ENCODE results near the gene CREB1. TPM values are rescaled to one million over a fixed set of nuclear protein-coding genes. Genes with fewer than 3 reads are reported as not detected.

CREB1 gene
- total and polyA plus RNA-seq, 9 of the 15 experiments (the other 6 are each of a cell fraction or from before 2014, with no cell fraction given): 8.9 to 51.3 (median 19.5) TPM

DNA sequence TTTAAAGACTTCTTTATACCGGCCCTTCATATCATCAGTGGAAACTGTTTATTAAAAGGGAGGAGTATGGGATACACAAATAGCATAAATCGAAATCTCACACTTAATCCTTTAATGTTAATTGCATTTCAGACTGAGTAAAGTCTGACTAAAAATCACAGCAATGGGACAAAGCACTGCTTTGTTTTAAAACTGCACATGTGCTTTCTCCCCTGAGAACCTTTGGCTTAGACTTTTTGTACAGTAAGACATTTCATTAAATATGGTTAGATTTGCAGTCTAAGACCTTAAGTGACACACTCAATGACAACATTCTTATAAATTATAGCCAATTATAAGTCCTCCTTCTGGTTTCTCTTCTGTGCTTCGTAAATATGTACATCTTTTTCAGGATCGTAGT is 83.0 kb downstream of the CREB1 start (continued):
- TF ChIP-seq MYC (IDR thresholded peaks at IDR 0.05; ENCODE audit: low read depth, low read length) (no peak), MYC (CRISPR knock-in tag; IDR thresholded peaks at IDR 0.05; ENCODE audit: borderline replicate concordance, low read depth) (no peak)

DNA sequence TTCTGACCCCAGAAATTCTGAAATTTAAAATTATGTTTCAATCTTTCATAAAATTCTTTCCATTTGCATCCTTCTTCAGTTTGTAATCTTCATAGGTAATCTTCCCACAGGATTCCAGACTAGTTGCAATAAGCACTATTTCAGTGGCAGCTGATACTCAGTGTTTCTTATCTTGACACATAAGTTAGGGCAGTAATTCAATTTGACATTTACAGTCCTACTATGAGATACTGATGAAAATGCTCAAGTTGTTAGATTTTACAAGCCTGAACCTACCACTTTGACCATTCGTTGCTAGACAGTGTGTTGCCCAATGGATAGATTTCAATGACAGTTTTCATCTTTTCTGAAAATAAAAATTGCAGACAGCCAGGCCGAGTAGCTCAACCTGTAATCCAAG is 85.1 kb downstream of the CREB1 start:
- BruUV-seq (replicated peaks): no TSS peak
- no peak for ATAC-seq
- Histone ChIP-seq H3K4me3 (no peak overlapping the region), H3K27me3 (ENCODE audit: control insufficient read depth in 2 of 2, insufficient read depth in 2 of 2, low read length in 2 of 2) (no peaks in the 10 kb centered on the region), H3K27ac (ENCODE audit: extremely low read depth, low read depth, low read length) (no peak overlapping the region), H3K9ac (ENCODE audit: insufficient read depth in 1 of 2, low read depth in 2 of 2, low read length in 2 of 2) (no peak overlapping the region), H4K20me1 (replicated peaks; ENCODE audit: control insufficient read depth, insufficient read depth, low read length) (no peaks in the 10 kb centered on the region), H3K79me2 (ENCODE audit: control insufficient read depth, insufficient read depth, low read length) (no peaks in the 10 kb centered on the region), H3K9me1 (ENCODE audit: control insufficient read depth, insufficient read depth, low read length) (no peaks in the 10 kb centered on the region), H3K4me1 (replicated peaks in 1 of 2; ENCODE audit: control insufficient read depth in 2 of 2, insufficient read depth in 2 of 2, low read length in 2 of 2) (no peaks in the 10 kb centered on the region), H3K4me2 (ENCODE audit: insufficient read depth, low read length) (no peak overlapping the region), H3K36me3 (ENCODE audit: control insufficient read depth, insufficient read depth, low read length) (peaks cover 51% of the 10 kb centered on the region; the same call in 2 of the 3 replicates), H2AFZ (ENCODE audit: low read depth, low read length) (no peak overlapping the region), H3K9me3 (replicated peaks; ENCODE audit: control insufficient read depth, insufficient read depth, low read depth, low read length) (no peaks in the 10 kb centered on the region)
- ChIA-PET CTCF (ENCODE audit: low intra/inter-chr PET ratio) (no interaction called here), POLR2A (no interaction called here)
- in situ Hi-C loops (cut with MboI): no loop called here
- no peak for DNase-seq (ENCODE audit: extremely low read depth in 1 of 4, low spot score in 3 of 4)
- TF ChIP-seq TAL1 (IDR thresholded peaks at IDR 0.05) (no peak), NEUROD1 (IDR thresholded peaks at IDR 0.05; ENCODE audit: borderline replicate concordance, low read depth, low read length, partially characterized antibody) (no peak), ZNF445 (CRISPR knock-in tag; IDR thresholded peaks at IDR 0.05; ENCODE audit: low read depth) (no peak), POLR2B (IDR thresholded peaks at IDR 0.05; ENCODE audit: low read depth, partially characterized antibody) (no peak), MEIS2 (IDR thresholded peaks at IDR 0.05; ENCODE audit: partially characterized antibody) (peak; percentile 53), ZNF24 (IDR thresholded peaks at IDR 0.05) (no peak)
- TF ChIP-seq, protein P1, sequence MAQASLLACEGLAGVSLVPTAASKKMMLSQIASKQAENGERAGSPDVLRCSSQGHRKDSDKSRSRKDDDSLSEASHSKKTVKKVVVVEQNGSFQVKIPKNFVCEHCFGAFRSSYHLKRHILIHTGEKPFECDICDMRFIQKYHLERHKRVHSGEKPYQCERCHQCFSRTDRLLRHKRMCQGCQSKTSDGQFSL (CRISPR knock-in tag; IDR thresholded peaks at IDR 0.05): no peak
- TF ChIP-seq, protein P1 (tag; IDR thresholded peaks at IDR 0.05): no peak
- intact Hi-C loops (cut with micrococcal nuclease): no loop called here
- 74% methylated on average over 2 of the region's 2 CpGs for WGBS (ENCODE audit: insufficient coverage, low coverage, missing lambda C conversion rate)
- no peak for FAIRE-seq

All from K562 (cell line).